DMS79 (cell line): ENCODE measurements around the gene UGT1A7.
"Not testable (repeated sequence)": the region's sequence is repeated elsewhere in the genome, so short reads cannot be mapped to it uniquely, and the experiment has no call there.

Source experiments
- DNase-seq: peaks from one replicate; lab custom pipeline; 2025; lab: John Stamatoyannopoulos, UW

Gene UGT1A7

DNA sequence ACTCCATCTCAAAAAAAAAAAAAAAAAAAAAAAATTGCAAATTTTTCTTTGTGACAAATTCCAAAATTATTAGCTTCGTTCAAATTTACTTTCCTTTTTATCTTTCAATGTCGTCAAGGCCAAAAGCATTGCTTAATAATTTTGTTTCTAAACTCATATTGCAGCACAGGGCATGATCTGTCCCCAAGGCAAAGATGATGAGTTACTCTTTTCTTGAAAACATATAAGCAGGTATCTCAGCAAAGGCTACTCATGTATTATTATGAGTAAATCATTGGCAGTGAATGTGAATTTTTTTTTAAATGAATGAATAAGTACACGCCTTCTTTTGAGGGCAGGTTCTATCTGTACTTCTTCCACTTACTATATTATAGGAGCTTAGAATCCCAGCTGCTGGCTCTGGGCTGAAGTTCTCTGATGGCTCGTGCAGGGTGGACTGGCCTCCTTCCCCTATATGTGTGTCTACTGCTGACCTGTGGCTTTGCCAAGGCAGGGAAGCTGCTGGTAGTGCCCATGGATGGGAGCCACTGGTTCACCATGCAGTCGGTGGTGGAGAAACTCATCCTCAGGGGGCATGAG is at the start of gene UGT1A7:
Gene UGT1A7 (plus strand): TSS at position 381 of the 579 bp plus-strand sequence. CDS start 37 bp downstream, at position 418.
- DNase-seq = no peak

DNA sequence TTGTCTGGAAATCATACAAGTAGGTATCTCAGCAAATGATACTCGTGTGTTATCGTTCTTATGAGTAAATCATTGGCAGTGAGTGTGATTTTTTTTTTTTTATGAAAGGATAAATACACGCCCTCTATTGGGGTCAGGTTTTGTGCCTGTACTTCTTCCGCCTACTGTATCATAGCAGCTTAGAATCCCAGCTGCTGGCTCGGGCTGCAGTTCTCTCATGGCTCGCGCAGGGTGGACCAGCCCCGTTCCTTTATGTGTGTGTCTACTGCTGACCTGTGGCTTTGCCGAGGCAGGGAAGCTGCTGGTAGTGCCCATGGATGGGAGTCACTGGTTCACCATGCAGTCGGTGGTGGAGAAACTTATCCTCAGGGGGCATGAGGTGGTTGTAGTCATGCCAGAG is 45.4 kb upstream of the UGT1A7 start, which contains the start of gene UGT1A10:
Gene UGT1A10 (plus strand): TSS at position 143 of the 400 bp plus-strand sequence. CDS start 75 bp downstream, at position 218.
- not testable (repeated sequence) for DNase-seq

DNA sequence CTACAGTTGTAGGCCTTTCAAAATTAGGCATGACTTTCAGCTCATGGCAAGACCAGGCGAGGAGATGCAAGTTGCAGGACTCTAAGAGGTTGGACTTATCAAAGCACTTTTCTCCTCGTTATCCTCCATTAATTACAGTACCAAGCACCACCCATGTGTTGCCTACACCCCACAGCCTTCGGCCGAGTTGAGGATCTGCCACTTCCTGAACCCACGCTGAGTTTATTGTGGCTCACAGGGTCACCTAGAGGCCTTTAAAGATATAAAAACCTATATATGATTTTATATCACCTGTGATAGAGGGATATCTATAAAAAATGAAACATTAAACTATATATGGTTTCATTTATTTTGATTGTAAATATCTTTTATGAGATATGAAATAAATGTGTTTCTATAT is 42.9 kb upstream of the UGT1A7 start:
- no peak for DNase-seq

DNA sequence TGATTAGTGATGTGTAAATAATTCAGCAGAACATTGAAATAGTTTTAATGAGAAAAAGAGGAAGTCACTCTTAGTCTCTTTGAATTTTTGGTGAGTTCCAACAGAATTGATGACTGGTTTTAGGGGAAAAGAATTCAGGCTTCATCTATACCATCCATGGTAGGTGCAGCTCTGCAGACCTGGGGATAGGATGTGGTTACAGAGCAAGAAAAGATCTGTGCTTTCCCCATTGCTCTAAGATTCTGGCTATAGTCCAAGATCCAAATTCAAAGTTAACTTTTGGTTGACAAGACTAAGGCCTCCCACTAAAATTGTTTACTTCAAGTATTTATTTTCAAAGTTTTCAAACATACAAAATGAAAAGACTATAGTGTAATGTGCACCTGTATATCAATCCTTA is 41.8 kb upstream of the UGT1A7 start:
- no peak for DNase-seq

DNA sequence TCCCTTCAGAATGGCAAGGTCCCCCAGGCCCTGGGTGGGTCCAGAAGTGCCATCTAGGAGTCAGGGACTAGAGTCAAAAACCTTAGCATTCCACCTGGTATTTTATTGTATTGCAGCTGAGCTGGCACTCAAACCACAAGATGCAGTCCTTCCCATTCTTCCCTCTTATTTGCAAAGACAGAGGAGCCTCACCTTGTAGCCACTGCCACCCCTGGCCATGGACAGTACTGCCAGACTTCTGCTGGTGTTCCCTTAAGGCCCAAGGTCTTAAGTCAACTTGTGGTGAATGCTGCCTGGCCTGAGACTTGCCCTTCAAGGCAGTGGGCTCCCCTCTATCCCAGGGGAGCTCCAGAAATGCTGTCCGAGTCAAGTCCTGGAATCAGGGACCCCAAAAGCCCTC is 38.6 kb upstream of the UGT1A7 start:
- no peak for DNase-seq

DNA sequence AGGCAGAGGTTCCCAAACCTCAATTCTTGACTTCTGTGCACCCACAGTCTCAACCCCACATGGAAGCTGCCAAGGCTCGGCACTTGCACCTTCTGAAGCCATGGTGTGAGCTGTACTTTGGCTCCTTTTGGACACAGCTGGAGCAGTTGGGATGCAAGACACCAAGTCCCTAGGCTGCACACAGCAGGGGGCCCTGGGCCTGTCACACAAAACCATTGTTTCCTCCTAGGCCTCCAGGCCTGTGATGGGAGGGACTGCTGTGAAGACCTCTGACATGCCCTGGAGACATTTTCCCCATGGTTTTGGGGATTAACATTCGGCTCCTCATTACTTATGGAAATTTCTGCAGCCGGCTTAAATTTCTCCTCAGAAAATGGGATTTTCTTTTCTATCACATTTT is 35.7 kb upstream of the UGT1A7 start:
- DNase-seq = not testable (repeated sequence)

DNA sequence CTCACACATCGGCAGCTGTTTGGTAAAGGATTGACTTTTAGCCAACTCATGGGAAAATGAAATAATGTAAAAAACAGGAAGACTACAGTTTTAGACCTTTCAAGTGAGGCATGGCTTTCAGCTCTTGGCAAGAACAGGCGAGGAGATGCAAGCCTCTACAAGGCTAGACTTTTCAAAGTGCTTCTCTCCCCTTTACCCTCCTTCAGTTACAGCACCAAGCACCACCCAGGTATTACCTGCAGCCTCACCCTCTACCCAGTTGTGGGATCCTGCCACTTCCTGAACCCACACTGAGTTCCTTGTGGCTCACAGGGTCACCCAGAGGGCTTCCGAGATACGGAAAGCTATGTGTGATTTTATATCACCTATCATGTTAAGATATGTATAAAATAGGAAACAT is 30.7 kb upstream of the UGT1A7 start:
- DNase-seq = no peak

DNA sequence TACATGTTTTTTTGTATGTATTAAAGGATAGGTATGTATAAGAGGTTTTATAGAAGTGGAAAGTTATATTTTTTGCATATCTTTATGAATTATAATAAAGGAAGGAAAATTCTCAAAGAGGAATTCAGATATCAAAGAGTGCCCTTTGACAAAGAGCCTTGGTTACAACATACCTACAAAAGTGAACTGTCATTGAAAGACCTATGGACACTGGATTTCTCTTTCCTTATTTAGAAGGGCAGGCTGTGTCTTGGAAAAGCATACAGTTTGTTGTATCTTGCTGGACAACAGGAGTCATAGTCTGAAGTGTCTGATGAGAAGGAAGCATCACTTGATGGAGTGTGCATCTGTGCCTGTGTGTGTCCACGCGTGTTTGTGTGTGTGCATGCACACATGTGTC is 30.3 kb upstream of the UGT1A7 start:
- DNase-seq = no peak

DNA sequence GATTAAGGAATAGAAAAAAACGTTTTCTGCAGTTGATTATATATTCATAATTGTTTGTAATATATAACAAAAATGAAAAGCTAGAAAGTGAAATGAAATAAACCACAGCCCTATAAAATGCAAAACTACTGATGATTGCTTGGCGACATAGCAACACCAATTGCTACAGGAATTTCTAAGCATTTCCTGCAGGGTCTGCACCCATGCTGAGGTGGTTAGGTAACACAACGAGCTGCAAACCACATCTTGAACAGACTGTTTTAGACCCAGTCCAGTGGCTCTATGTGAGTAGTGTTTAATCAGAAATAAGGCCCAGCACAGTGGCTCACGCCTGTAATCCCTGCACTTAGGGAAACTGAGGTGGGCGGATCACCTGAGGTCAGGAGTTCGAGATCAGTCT is 27.2 kb upstream of the UGT1A7 start:
- no peak for DNase-seq

DNA sequence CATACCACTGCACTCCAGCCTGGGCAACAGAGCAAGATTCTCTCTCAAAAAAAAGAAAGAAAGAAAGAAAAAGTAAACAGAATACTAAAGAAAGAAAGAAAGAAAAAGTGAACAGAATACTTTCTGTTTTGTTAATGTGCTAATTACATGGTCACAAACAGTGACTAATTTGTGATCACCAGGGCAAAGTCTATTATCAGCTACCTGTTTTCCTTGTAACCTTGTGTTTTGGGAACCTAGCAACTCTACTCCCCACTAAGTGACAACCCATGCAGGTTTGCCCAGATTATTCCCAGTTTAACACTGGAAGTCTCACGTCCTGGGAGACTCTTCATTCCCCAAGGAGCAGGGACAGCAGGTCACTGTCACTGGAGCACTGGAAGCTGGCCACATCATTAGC is 26.7 kb upstream of the UGT1A7 start:
- no peak for DNase-seq

DNA sequence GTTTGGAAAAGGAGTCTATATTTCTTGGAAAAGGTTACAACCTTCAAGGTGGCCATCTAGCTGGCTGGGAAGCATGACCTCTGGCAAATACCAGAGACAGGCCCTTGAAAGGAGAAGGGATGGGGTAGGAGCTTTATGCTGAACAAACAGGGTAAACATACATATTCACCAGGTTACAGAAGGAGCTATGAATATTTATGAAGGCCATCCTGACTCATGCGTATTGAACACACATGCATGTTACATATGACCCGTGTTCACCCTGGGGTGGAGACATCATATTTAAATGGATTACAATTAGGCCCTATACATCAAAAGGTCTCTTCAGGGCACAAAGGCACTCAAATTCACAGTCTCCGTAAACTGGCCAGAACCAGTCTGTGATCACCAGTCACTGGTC is 25.8 kb upstream of the UGT1A7 start:
- not testable (repeated sequence) for DNase-seq

DNA sequence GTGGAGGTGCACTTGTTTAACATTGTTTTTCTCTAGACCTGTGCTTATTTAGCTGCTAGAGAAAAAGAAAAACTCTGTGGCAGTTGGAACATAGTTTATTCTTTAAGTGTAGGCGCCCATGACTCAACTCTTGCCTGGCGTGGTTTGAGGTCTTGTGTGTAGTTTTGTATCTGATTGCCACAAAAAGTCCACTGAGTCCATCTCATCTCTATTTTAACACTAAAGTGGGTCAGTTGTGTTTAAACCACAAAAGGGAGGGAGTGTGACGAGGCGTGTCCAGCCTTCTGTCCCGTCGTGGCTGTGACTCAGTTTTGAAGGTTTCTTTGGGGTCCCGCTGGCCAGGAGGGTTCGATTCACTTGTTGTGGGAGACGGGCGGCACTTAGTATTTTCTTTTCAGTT is 25.3 kb upstream of the UGT1A7 start:
- no peak for DNase-seq

DNA sequence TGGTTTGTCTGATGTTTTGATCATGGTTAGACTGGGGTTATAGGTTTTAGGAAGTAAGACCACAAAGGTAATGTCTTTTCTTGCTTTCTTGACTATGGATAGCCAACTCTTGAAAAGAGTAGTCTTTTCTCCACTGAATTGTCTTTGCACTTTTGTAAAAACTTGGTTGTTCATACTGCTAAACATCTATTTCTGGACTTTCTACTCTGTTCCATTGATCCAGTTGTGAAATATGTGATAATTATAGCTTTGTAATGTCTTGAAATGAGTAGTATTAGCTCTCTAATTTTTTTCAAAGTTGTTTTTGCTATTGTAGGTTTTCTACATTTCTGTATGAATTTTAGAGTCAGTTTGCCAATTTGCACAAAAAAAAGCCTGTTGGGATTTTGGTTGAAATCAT is 23.1 kb upstream of the UGT1A7 start:
- DNase-seq = no peak

DNA sequence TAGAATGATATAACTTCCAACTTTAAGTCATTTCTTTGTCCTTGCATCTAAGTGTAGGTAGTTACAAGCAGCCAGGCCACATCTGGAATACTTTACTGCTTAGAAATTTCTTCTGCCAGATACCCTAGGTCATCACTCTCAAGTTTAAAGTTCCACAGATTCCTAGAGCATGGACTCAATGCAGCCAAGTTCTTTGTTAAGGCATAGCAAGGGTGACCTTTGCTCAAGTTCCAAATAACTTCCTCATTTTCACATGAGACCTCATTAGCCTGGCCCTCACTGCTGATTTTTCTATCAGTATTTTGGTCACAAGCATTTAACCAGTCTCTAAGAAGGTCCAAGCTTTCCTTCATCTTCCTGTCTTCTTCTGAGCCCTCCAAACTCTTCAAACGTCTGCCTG is 17.8 kb upstream of the UGT1A7 start:
- DNase-seq = no peak

DNA sequence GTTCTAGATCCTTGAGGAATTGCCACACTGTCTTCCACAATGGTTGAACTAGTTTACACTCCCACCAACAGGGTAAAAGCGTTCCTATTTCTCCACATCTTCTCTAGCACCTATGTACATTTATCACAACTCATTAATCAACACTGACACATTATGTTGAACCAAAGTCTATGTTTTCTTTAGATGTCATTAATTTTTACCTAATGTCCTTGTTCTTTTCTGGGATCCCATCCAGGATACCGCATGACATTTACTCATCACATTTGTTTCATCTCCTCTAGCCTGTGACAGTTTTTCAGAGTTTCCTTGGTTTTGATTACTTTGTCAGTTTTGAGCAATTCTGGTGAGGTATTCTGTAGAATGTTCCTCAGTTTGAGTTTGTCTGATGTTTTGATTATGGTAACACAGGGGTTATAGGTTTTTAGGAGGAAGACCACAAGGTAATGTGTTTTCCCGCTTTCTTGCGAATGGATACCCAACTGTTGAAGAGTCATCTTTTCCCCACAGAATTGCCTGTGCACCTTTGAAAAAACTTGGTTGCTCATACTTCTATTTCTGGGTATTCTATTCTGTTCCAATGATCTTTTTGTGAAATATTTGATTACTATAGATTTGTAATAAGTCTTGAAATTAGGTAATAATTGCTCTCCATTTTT is 13.0 kb upstream of the UGT1A7 start:
- no peak for DNase-seq

DNA sequence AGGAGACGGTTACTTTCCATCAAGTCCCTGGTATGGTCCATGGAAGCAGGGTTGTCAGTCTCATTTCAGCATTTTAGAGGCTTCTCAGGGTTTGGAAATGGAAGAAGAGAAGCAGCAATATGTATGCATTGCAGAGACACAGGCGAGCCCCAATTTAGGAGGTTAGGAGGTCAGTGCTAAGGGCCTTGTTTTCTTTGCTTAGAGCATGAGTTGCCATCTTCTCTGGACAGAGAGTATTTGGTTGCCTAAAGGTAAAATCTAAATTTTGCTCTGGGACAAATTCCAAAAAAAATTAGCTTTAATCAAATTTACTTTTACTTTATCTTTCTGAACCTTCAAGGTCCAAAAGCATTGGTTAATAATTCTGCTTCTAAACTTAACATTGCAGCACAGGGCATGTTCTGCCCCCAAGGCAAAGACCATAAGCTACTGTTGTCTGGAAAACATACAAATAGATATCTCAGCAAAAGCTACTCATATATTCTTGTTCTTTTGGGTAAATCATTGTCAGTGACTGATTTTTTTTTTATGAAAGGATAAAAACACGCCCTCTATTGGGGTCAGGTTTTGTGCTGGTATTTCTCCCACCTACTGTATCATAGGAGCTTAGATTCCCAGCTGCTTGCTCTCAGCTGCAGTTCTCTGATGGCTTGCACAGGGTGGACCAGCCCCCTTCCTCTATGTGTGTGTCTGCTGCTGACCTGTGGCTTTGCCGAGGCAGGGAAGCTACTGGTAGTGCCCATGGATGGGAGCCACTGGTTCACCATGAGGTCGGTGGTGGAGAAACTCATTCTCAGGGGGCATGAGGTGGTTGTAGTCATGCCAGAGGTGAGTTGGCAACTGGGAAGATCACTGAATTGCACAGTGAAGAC is 10.2 kb upstream of the UGT1A7 start, which contains the start of gene UGT1A9:
Gene UGT1A9 (plus strand): TSS at position 609 of the 872 bp plus-strand sequence. CDS start 37 bp downstream, at position 646.
- no peak for DNase-seq

DNA sequence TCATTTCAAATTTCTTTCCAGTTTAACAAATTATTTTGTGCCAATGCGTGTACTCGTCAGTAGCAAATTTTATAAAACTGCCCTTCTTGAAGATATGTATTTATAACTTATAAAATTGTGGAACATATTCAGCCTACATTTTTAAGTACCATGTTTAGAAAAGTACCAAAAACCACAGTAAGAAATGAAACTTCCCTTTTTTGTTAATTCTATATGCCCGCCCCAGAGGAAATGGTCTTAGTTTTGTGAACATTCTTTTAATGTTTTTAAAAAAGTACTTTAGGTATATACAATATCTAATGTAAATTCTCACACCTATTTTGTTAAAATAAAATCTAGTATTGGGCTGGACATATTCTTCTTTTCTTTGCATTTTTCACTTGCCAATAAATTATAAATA is 8.8 kb upstream of the UGT1A7 start:
- DNase-seq = no peak

DNA sequence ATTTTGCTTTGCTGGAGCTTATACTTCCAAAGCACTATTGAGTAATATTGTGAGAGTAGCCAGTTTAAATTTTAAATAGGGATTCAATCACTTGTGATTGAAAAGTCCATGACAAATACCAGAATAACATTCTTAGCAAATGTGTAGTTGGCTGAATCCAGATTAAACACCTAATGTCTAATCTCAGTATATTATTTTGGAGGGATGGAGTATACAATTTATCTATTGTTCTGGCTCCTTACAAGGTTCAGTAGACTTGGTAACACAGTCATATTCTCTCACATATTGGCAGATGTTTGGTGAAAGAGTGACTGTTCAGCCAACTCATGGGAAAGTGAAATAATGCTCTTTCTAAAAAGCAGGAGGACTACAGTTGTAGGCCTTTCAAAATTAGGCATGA is 7.8 kb upstream of the UGT1A7 start:
- DNase-seq = no peak

DNA sequence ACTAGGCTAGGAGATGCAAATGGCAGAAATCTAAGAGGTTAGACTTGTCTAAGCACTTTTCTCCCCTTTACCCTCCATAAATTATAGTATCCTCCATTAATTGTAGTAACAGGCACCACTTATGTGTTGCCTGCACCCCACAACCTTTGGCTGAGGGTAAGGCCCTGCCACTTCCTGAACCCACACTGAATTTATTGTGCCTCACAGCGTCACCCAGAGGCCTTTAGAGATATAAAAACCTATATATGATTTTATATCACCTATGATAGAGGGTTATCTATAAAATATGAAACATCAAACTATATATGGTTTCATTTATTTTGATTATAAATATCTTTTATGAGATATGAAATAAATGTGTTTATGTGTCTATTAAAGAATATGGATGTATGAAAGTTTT is 7.4 kb upstream of the UGT1A7 start:
- no peak for DNase-seq

DNA sequence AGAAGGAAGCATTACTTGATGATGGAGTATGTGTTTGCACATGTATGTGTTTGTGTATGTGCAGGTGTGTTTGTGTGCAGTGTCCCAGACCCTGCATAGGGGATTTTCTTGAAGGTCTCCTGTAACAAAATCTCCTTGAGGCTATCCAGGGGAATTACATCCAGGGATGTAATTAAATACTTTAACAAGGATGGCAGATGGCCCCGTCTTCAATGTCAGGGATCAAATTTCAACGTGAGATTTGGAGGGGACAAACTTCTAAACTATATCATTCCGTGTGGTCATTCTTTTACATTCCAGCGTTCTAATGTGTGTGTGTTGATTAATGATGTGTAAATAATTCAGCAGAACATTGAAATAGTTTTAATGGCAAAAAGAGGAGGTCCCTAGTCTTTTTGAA is 6.7 kb upstream of the UGT1A7 start:
- DNase-seq = no peak

DNA sequence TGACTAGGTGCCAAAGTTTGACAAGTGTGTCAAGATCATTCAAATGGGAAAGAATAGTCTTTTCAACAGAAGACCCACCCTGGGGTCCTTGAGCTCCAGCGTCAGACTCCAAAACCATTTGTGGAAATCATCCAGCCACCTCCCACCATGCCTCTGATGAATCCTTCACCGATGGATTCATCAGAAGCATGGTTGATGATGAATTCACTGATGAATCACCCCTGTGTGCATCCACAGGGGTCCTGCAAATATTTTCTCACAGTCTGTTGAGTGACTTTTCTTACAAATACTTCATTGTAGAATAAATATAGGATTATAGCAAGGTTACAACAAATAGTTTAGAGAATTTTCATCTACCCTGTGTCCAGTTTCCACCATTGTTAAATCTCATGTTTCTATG is 5.7 kb upstream of the UGT1A7 start:
- DNase-seq = no peak

DNA sequence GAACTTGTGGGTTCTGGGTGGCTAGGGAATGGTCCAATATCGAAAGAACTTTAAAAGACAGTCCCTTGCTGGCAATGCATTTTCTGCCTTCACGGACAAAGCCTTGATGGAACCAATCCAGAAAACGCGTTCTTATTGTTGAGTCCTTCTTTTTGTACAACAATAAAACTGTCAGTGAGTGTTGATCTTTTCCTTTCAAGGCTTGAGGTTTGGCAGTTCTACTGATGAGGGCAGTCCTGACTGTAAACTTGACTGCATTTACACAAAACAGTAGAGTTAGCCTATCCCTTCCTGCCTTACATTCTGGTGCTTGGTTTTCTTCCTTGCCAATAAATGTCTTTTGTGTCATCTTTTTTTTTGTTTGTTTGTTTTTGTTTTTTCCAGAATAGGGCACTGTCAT is 2.5 kb upstream of the UGT1A7 start:
- no peak for DNase-seq
